Glomerular endothelial cell (primary cell): ENCODE measurements around the gene SLC25A26. TPM values are rescaled to one million over a fixed set of nuclear protein-coding genes. Genes with fewer than 3 reads are reported as not detected.
"Not testable (repeated sequence)": the region's sequence is repeated elsewhere in the genome, so short reads cannot be mapped to it uniquely, and the experiment has no call there.

Source experiments
- DNase-seq: peaks from one replicate; pipeline ENCODE4 v3.0.0-alpha.2; 2011; ENCODE audit warnings: low read depth, low spot score; ENCODE audit errors: extremely low read depth
- total RNA-seq: library from RNA; depleted of rRNA; stranded (reverse); fragments of >200 nt; gene quantifications from 2 replicates; pipeline ENCODE4 v1.2.3, GENCODE V29; 2015

Gene SLC25A26
- total RNA-seq, 1 donor from 2014 or later = 12.9 TPM

GRCh38 chr3:66267906-66268305 is 47.1 kb downstream of the SLC25A26 start:
- no peak for DNase-seq

- DNase-seq = no peak
Measured at GRCh38 chr3:66268864-66269263, 48.1 kb downstream of the SLC25A26 start.

- no peak for DNase-seq
Measured at GRCh38 chr3:66269411-66269810, 48.6 kb downstream of the SLC25A26 start.

GRCh38 chr3:66270288-66270687 is 49.5 kb downstream of the SLC25A26 start:
- no peak for DNase-seq

GRCh38 chr3:66270701-66271100 is 49.9 kb downstream of the SLC25A26 start:
- DNase-seq = no peak

- DNase-seq = no peak
Measured at GRCh38 chr3:66271231-66271630, 50.4 kb downstream of the SLC25A26 start.

GRCh38 chr3:66272016-66272415 is 51.2 kb downstream of the SLC25A26 start:
- no peak for DNase-seq

GRCh38 chr3:66274837-66275236 is 54.0 kb downstream of the SLC25A26 start:
- not testable (repeated sequence) for DNase-seq

- peak; percentile 78 for DNase-seq
Measured at GRCh38 chr3:66276705-66277274, 56.0 kb downstream of the SLC25A26 start.

- no peak for DNase-seq
Measured at GRCh38 chr3:66279168-66279567, 58.4 kb downstream of the SLC25A26 start.

GRCh38 chr3:66280304-66280703 is 59.5 kb downstream of the SLC25A26 start:
- no peak for DNase-seq

- DNase-seq = not testable (repeated sequence)
Measured at GRCh38 chr3:66291922-66292321, 71.1 kb downstream of the SLC25A26 start.

- no peak for DNase-seq
Measured at GRCh38 chr3:66297260-66297873, 76.6 kb downstream of the SLC25A26 start.

- DNase-seq = no peak
Measured at GRCh38 chr3:66297900-66298299, 77.1 kb downstream of the SLC25A26 start.

- DNase-seq = no peak
Measured at GRCh38 chr3:66298591-66298990, 77.8 kb downstream of the SLC25A26 start.

- not testable (repeated sequence) for DNase-seq
Measured at GRCh38 chr3:66299085-66299484, 78.3 kb downstream of the SLC25A26 start.

- no peak for DNase-seq
Measured at GRCh38 chr3:66299891-66300290, 79.1 kb downstream of the SLC25A26 start.

- no peak for DNase-seq
Measured at GRCh38 chr3:66302288-66302687, 81.5 kb downstream of the SLC25A26 start.

GRCh38 chr3:66303491-66303901 is 82.7 kb downstream of the SLC25A26 start:
- no peak for DNase-seq

GRCh38 chr3:66304293-66304692 is 83.5 kb downstream of the SLC25A26 start:
- DNase-seq = no peak

- not testable (repeated sequence) for DNase-seq
Measured at GRCh38 chr3:66306086-66306485, 85.3 kb downstream of the SLC25A26 start.

- not testable (repeated sequence) for DNase-seq
Measured at GRCh38 chr3:66306991-66307390, 86.2 kb downstream of the SLC25A26 start.

- no peak for DNase-seq
Measured at GRCh38 chr3:66312039-66312438, 91.2 kb downstream of the SLC25A26 start.
